K562 (cell line): ENCODE results near the gene SLC5A10. TPM values are rescaled to one million over a fixed set of nuclear protein-coding genes. Genes with fewer than 3 reads are reported as not detected.

ENCODE experiments used
- ATAC-seq: fragments of 200-7000 bp; cut with Tn5 transposase; 3 replicates; pipeline ENCODE4 v1.9.1; 2020; ENCODE audit warnings: moderate library complexity
- BruUV-seq: library from RNA; stranded (reverse); fragments of 400-500 nt; replicated peaks from 2 replicates; lab custom pipeline; 2021; lab: Mats Ljungman, UMichigan
- CTCF ChIA-PET: fragments of 300-600 bp; formaldehyde crosslinking; extraction: SDS; loops from one replicate; lab custom pipeline; 2021; ENCODE audit warnings: low intra/inter-chr PET ratio; lab: Yijun Ruan, JAX
- POLR2A ChIA-PET: fragments of 300-600, 350-650 bp; sonication (Branson Sonifier 250); formaldehyde crosslinking; extraction: SDS; loops from one replicate; lab custom pipeline; 2021; ENCODE audit warnings: antibody characterized with exemption, inconsistent platforms; lab: Yijun Ruan, JAX
- DNase-seq, 4 experiments: peaks; one replicate each; pipeline versions ENCODE4 v3.0.0 to v3.0.0-alpha.2; 2011 to 2018; ENCODE audit warnings: low spot score in 3 of 4, mixed read lengths in 3 of 4; ENCODE audit errors: extremely low read depth in 1 of 4
- FAIRE-seq: peaks from 2 replicates; lab custom pipeline; 2011; peaks lifted over from hg19 to GRCh38; lab: Jason Lieb, UNC
- H2AFZ ChIP-seq: 2 replicates; pipeline ENCODE4 v1.6.0; 2011; ENCODE audit warnings: low read depth, low read length, control low read depth, inconsistent platforms
- H3K27ac ChIP-seq: fragments of 200-600 bp; 3 replicates; pipeline ENCODE4 v1.8.0; 2011; ENCODE audit warnings: low read depth, mild to moderate bottlenecking, control low read depth, inconsistent platforms, low read length, moderate library complexity, mixed read lengths; ENCODE audit errors: extremely low read depth
- H3K27me3 ChIP-seq, 2 experiments: fragments of 300-600 bp in 1 of 2; 2 replicates in 1 of 2; 3 replicates in 1 of 2; pipeline versions ENCODE4 v1.6.0 to v1.8.0; 2011; ENCODE audit warnings: inconsistent platforms in 2 of 2, low read length in 2 of 2, mild to moderate bottlenecking in 1 of 2, mixed read lengths in 1 of 2, moderate library complexity in 1 of 2; ENCODE audit not compliant: control insufficient read depth in 2 of 2, insufficient read depth in 2 of 2
- H3K36me3 ChIP-seq: fragments of 300-600 bp; 3 replicates; pipeline ENCODE4 v1.8.0; 2011; ENCODE audit warnings: mild to moderate bottlenecking, low read length, inconsistent platforms; ENCODE audit not compliant: control insufficient read depth, insufficient read depth
- H3K4me1 ChIP-seq, 2 experiments: fragments of 200-600 bp in 1 of 2; replicated peaks in 1 of 2; 2 replicates in 1 of 2; 3 replicates in 1 of 2; pipeline versions ENCODE4 v1.5.1 to v1.8.0; 2011; ENCODE audit warnings: inconsistent platforms in 2 of 2, low read length in 2 of 2, mild to moderate bottlenecking in 1 of 2, mixed read lengths in 1 of 2, moderate library complexity in 1 of 2; ENCODE audit not compliant: control insufficient read depth in 2 of 2, insufficient read depth in 2 of 2
- H3K4me2 ChIP-seq: 2 replicates; pipeline ENCODE4 v1.6.1; 2011; ENCODE audit warnings: low read length, control low read depth, inconsistent platforms, mixed read lengths; ENCODE audit not compliant: insufficient read depth
- H3K4me3 ChIP-seq: fragments of 200-600 bp; sonication (generic), shearing (Covaris generic); 2 replicates; pipeline ENCODE4 v1.5.1; 2016; ENCODE audit warnings: control low read depth, inconsistent platforms
- H3K79me2 ChIP-seq: fragments of 200-600 bp; 3 replicates; pipeline ENCODE4 v1.8.0; 2011; ENCODE audit warnings: low read length, inconsistent platforms; ENCODE audit not compliant: control insufficient read depth, insufficient read depth
- H3K9ac ChIP-seq, 2 experiments: 2 replicates each; pipeline versions ENCODE4 v1.6.0 to v1.6.1; 2011; ENCODE audit warnings: low read depth in 2 of 2, low read length in 2 of 2, control low read depth in 1 of 2, inconsistent platforms in 1 of 2, mild to moderate bottlenecking in 1 of 2, mixed read lengths in 1 of 2; ENCODE audit not compliant: insufficient read depth in 1 of 2
- H3K9me1 ChIP-seq: one replicate; pipeline ENCODE4 v1.6.0; 2011; ENCODE audit warnings: inconsistent platforms, mild to moderate bottlenecking, low read length, moderate library complexity; ENCODE audit not compliant: control insufficient read depth, insufficient read depth
- H3K9me3 ChIP-seq: replicated peaks from 2 replicates; pipeline ENCODE4 v1.5.1; 2011; ENCODE audit warnings: low read depth, low read length, inconsistent platforms; ENCODE audit not compliant: control insufficient read depth, insufficient read depth
- H4K20me1 ChIP-seq: replicated peaks from 2 replicates; pipeline ENCODE4 v1.6.1; 2011; ENCODE audit warnings: low read length, inconsistent platforms, mixed read lengths; ENCODE audit not compliant: control insufficient read depth, insufficient read depth
- CSDE1 ChIP-seq, 2 experiments: fragments of 450-650 bp; IDR thresholded peaks; 2 replicates each; pipeline ENCODE4 v1.6.1; 2016; ENCODE audit warnings: mild to moderate bottlenecking in 1 of 2
- MYNN ChIP-seq, 2 experiments: sonication (generic); formaldehyde crosslinking in 1 of 2; IDR thresholded peaks; 2 replicates each; pipeline versions ENCODE4 v1.5.0 to v1.6.1; 2016 to 2020; ENCODE audit warnings: antibody characterized with exemption in 1 of 2, missing genetic modification reagents in 1 of 2
- NR3C1 ChIP-seq: sonication (generic); formaldehyde crosslinking; IDR thresholded peaks from 2 replicates; pipeline ENCODE4 v1.8.1; 2022; ENCODE audit warnings: missing genetic modification reagents
- RHOXF2B ChIP-seq: fragments of 250-450 bp; sonication (Bioruptor Pico); conservative IDR thresholded peaks from 2 replicates; pipeline ENCODE4 v1.5.1; 2021
- SMARCA5 ChIP-seq: fragments of 450-650 bp; IDR thresholded peaks from 2 replicates; pipeline ENCODE4 v1.6.1; 2016
- TAF7 ChIP-seq: fragments of 450-650 bp; IDR thresholded peaks from 2 replicates; pipeline ENCODE4 v1.6.1; 2016; ENCODE audit warnings: missing genetic modification characterization, missing compliant biosample characterization
- TCF7L2 ChIP-seq: fragments of 150-350 bp; IDR thresholded peaks from 2 replicates; pipeline ENCODE4 v1.6.1; 2016; ENCODE audit warnings: low read depth, mild to moderate bottlenecking, low read length, moderate library complexity
- XRCC5 ChIP-seq: fragments of 200-400 bp; formaldehyde crosslinking; IDR thresholded peaks from 2 replicates; pipeline ENCODE4 v1.6.1; 2017; ENCODE audit warnings: low read depth, mild to moderate bottlenecking, low read length
- ZBTB17 ChIP-seq: fragments of 450-650 bp; formaldehyde crosslinking; IDR thresholded peaks from 2 replicates; pipeline ENCODE4 v1.4.0; 2020; ENCODE audit warnings: mild to moderate bottlenecking
- ZC3H4 ChIP-seq: sonication (generic); formaldehyde crosslinking; IDR thresholded peaks from 2 replicates; pipeline ENCODE4 v1.9.0; 2021; ENCODE audit warnings: missing genetic modification reagents, borderline replicate concordance
- ZNF124 ChIP-seq: sonication (generic); formaldehyde crosslinking; IDR thresholded peaks from 2 replicates; pipeline ENCODE4 v1.8.1; 2022; ENCODE audit warnings: missing genetic modification reagents
- ZNF699 ChIP-seq: fragments of 250-450 bp; sonication (Bioruptor Pico); IDR thresholded peaks from 2 replicates; pipeline ENCODE4 v1.8.0; 2021; ENCODE audit warnings: mild to moderate bottlenecking, moderate library complexity; ENCODE audit not compliant: insufficient replicate concordance
- ZNF717 ChIP-seq: fragments of 250-450 bp; sonication (Bioruptor Pico); IDR thresholded peaks from 2 replicates; pipeline ENCODE4 v1.5.0; 2021
- WGBS: fragments of 100-300 bp; shearing (Covaris generic); methylation state at CpG from one replicate; pipeline ENCODE4 v1.1.6; 2016; ENCODE audit warnings: low coverage, mixed read lengths; ENCODE audit not compliant: insufficient coverage; ENCODE audit errors: missing lambda C conversion rate; 5-methylcytosine and 5-hydroxymethylcytosine counted together
- in situ Hi-C: fragments of 300-500 bp; cut with MboI; formaldehyde crosslinking; loops from 4 replicates; pipeline ENCODE4 v1.15.0; 2018; ENCODE audit warnings: inconsistent platforms, mixed read lengths
- intact Hi-C: fragments of 100-400 bp; cut with micrococcal nuclease; formaldehyde crosslinking; loops from 2 replicates; pipeline ENCODE4 v1.14.2; 2022
- polyA plus RNA-seq, 8 experiments: library from polyadenylated mRNA; depleted of rRNA in 4 of 8; stranded (reverse) in 5 of 8; unstranded in 3 of 8; fragments of >200 nt; fragmentation: Nextera tagmentation in 2 of 8; fragmentation: Illumina TruSeq in 1 of 8; extraction: Ambion mirVana in 2 of 8; extraction: Trizol in 1 of 8; gene quantifications; 2 replicates each; pipeline versions ENCODE4 v1.2.1 to v1.2.3, GENCODE V29; 2011 to 2014; ENCODE audit warnings: inconsistent platforms in 1 of 8, missing spikeins in 1 of 8
- total RNA-seq, 7 experiments: library from RNA; depleted of rRNA in 6 of 7; stranded (reverse); fragments of >200 nt in 6 of 7; fragmentation: Illumina TruSeq in 2 of 7; extraction: Trizol in 2 of 7; gene quantifications; 2 replicates each; pipeline versions ENCODE4 v1.2.1 to v1.2.3, GENCODE V29; 2011 to 2021; ENCODE audit warnings: low replicate concordance in 1 of 7
- TF ChIP-seq, protein P1 (sequence below): fragments of 450-650 bp; formaldehyde crosslinking; IDR thresholded peaks from 2 replicates; pipeline ENCODE4 v1.4.0; 2022; ENCODE audit warnings: missing genetic modification characterization
- TF ChIP-seq, protein P2 (sequence below): fragments of 450-650 bp; formaldehyde crosslinking; IDR thresholded peaks from 2 replicates; pipeline ENCODE4 v1.4.0; 2020; ENCODE audit warnings: mild to moderate bottlenecking
- TF ChIP-seq, protein P3 (sequence below), 3 experiments: fragments of 200-800 bp in 1 of 3; fragments of 250-450 bp in 1 of 3; fragments of 450-650 bp in 1 of 3; sonication (Bioruptor Pico) in 1 of 3; sonication (Bioruptor generic) in 1 of 3; formaldehyde crosslinking in 1 of 3; IDR thresholded peaks; 2 replicates each; pipeline versions ENCODE4 v1.6.1 to v1.8.0; 2016 to 2022; ENCODE audit warnings: mild to moderate bottlenecking in 2 of 3, missing genetic modification characterization in 2 of 3, missing compliant biosample characterization in 1 of 3, moderate library complexity in 1 of 3

The SLC5A10 gene
- total and polyA plus RNA-seq, 9 of the 15 experiments (the other 6 are each of a cell fraction or from before 2014, with no cell fraction given) = 0.03 to 0.09 (median 0.03) TPM; not detected in 5

DNA sequence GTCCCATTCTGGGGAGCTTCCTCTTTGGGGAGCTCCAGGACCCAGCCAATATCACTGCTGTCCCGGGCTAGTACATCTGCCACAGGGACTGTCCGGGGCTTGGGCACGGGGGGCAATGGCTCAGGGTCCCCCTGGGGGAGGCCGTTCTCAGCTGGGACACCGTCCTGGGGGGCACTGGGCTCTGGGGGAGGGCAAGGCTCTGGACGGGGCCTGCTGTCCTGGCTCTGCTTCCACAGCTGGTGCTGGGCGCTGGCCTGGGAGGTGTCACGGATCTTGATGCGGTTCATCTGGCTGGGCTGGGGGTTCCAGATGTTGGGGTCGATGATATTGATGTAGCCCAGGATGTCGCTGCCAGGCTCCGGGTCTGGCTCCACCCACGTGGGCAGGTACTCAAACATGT lies 26.1 kb downstream of the SLC5A10 start:
- ChIA-PET CTCF (no interaction called here), POLR2A (interaction anchor here (0.7 kb wide), 1 partner anchor 48 kb away, joined by 3 read pairs; no protein-coding TSS in a partner anchor)
- no peak overlapping the region; a peak in 1 of 4 replicates for H3K9ac ChIP-seq
- ATAC-seq = no peak
- no TSS peak for BruUV-seq
- H3K9me3 ChIP-seq = no peaks in the 10 kb centered on the region
- no peak overlapping the region for H3K27ac ChIP-seq
- DNase-seq = no peak
- FAIRE-seq = no peak
- no peaks in the 10 kb centered on the region for H3K79me2 ChIP-seq
- no peaks in the 10 kb centered on the region for H3K27me3 ChIP-seq
- H3K4me3 ChIP-seq = no peak overlapping the region
- H3K4me1 ChIP-seq = peaks cover 10 to 45% of the 10 kb centered on the region in 2 experiments; a peak in 4 of 5 replicates
- no peaks in the 10 kb centered on the region for H3K9me1 ChIP-seq
- 99% methylated on average over 10 of the region's 13 CpGs for WGBS
- intact Hi-C loops = no loop called here
- H4K20me1 ChIP-seq = no peaks in the 10 kb centered on the region
- no peak overlapping the region for H3K4me2 ChIP-seq
- in situ Hi-C loops = loop anchor here (5.0 kb wide), 1 partner anchor 39 kb away; no protein-coding TSS in a partner anchor
- peaks cover 32% of the 10 kb centered on the region; the same call in 1 of the 3 replicates for H3K36me3 ChIP-seq
- H2AFZ ChIP-seq = no peak overlapping the region
- no peak for TF ChIP-seq ZBTB17 (CRISPR knock-in tag)
- no peak for TF ChIP-seq SMARCA5
- TF ChIP-seq XRCC5 = no peak
- TF ChIP-seq ZNF124 (CRISPR knock-in tag) = no peak
- TF ChIP-seq, protein P1, sequence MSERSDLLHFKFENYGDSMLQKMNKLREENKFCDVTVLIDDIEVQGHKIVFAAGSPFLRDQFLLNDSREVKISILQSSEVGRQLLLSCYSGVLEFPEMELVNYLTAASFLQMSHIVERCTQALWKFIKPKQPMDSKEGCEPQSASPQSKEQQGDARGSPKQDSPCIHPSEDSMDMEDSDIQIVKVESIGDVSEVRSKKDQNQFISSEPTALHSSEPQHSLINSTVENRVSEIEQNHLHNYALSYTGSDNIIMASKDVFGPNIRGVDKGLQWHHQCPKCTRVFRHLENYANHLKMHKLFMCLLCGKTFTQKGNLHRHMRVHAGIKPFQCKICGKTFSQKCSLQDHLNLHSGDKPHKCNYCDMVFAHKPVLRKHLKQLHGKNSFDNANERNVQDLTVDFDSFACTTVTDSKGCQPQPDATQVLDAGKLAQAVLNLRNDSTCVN (CRISPR knock-in tag) = no peak
- no peak for TF ChIP-seq MYNN (IDR thresholded peaks at IDR 0.05)
- TF ChIP-seq MYNN (CRISPR knock-in tag; IDR thresholded peaks at IDR 0.05) = no peak
- TF ChIP-seq NR3C1 = no peak
- TF ChIP-seq RHOXF2B (CRISPR knock-in tag) = no peak
- TF ChIP-seq, protein P2, sequence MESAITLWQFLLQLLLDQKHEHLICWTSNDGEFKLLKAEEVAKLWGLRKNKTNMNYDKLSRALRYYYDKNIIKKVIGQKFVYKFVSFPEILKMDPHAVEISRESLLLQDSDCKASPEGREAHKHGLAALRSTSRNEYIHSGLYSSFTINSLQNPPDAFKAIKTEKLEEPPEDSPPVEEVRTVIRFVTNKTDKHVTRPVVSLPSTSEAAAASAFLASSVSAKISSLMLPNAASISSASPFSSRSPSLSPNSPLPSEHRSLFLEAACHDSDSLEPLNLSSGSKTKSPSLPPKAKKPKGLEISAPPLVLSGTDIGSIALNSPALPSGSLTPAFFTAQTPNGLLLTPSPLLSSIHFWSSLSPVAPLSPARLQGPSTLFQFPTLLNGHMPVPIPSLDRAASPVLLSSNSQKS (CRISPR knock-in tag) = no peak
- no peak for TF ChIP-seq ZNF699 (CRISPR knock-in tag)
- no peak for TF ChIP-seq TAF7 (tag)
- TF ChIP-seq ZC3H4 = no peak
- TF ChIP-seq CSDE1 (IDR thresholded peaks at IDR 0.05) = no peak
- no peak for TF ChIP-seq ZNF717 (CRISPR knock-in tag)
- no peak for TF ChIP-seq TCF7L2
- TF ChIP-seq, protein P3, sequence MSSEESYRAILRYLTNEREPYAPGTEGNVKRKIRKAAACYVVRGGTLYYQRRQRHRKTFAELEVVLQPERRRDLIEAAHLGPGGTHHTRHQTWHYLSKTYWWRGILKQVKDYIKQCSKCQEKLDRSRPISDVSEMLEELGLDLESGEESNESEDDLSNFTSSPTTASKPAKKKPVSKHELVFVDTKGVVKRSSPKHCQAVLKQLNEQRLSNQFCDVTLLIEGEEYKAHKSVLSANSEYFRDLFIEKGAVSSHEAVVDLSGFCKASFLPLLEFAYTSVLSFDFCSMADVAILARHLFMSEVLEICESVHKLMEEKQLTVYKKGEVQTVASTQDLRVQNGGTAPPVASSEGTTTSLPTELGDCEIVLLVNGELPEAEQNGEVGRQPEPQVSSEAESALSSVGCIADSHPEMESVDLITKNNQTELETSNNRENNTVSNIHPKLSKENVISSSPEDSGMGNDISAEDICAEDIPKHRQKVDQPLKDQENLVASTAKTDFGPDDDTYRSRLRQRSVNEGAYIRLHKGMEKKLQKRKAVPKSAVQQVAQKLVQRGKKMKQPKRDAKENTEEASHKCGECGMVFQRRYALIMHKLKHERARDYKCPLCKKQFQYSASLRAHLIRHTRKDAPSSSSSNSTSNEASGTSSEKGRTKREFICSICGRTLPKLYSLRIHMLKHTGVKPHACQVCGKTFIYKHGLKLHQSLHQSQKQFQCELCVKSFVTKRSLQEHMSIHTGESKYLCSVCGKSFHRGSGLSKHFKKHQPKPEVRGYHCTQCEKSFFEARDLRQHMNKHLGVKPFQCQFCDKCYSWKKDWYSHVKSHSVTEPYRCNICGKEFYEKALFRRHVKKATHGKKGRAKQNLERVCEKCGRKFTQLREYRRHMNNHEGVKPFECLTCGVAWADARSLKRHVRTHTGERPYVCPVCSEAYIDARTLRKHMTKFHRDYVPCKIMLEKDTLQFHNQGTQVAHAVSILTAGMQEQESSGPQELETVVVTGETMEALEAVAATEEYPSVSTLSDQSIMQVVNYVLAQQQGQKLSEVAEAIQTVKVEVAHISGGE (CRISPR knock-in tag; IDR thresholded peaks at IDR 0.05) = no peak
